ENCODE measurements around the gene SLC26A6. TPM values are rescaled to one million over a fixed set of nuclear protein-coding genes. Genes with fewer than 3 reads are reported as not detected.
A peak's percentile ranks its signal among the peaks of the same experiment; 100 is the strongest.

Gene SLC26A6, protein sequence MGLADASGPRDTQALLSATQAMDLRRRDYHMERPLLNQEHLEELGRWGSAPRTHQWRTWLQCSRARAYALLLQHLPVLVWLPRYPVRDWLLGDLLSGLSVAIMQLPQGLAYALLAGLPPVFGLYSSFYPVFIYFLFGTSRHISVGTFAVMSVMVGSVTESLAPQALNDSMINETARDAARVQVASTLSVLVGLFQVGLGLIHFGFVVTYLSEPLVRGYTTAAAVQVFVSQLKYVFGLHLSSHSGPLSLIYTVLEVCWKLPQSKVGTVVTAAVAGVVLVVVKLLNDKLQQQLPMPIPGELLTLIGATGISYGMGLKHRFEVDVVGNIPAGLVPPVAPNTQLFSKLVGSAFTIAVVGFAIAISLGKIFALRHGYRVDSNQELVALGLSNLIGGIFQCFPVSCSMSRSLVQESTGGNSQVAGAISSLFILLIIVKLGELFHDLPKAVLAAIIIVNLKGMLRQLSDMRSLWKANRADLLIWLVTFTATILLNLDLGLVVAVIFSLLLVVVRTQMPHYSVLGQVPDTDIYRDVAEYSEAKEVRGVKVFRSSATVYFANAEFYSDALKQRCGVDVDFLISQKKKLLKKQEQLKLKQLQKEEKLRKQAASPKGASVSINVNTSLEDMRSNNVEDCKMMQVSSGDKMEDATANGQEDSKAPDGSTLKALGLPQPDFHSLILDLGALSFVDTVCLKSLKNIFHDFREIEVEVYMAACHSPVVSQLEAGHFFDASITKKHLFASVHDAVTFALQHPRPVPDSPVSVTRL
- total RNA-seq (2022): 54.7 and 59.4 TPM in 2 replicates
- Bru-seq, nascent RNA: percentile 57 among the genes with signal in this experiment
- BruChase-seq, experiment 1, labeled RNA remaining after a 2-hour chase: percentile 75 among the genes with signal in this experiment
- percentile 80 among the genes with signal in this experiment for BruChase-seq, experiment 2, labeled RNA remaining after a 6-hour chase
- long read RNA-seq, transcript SLC26A6-207 (21 exons, 2,630 nt): major isoform, 19 of 72 reads
- long read RNA-seq, transcript SLC26A6-205 (21 exons, 2,589 nt): minor isoform, 14 of 72 reads
- long read RNA-seq, partial matches to known transcripts: 3 of 72 reads
- long read RNA-seq, other reads (novel, unspliced or antisense): 36 of 72 reads

DNA sequence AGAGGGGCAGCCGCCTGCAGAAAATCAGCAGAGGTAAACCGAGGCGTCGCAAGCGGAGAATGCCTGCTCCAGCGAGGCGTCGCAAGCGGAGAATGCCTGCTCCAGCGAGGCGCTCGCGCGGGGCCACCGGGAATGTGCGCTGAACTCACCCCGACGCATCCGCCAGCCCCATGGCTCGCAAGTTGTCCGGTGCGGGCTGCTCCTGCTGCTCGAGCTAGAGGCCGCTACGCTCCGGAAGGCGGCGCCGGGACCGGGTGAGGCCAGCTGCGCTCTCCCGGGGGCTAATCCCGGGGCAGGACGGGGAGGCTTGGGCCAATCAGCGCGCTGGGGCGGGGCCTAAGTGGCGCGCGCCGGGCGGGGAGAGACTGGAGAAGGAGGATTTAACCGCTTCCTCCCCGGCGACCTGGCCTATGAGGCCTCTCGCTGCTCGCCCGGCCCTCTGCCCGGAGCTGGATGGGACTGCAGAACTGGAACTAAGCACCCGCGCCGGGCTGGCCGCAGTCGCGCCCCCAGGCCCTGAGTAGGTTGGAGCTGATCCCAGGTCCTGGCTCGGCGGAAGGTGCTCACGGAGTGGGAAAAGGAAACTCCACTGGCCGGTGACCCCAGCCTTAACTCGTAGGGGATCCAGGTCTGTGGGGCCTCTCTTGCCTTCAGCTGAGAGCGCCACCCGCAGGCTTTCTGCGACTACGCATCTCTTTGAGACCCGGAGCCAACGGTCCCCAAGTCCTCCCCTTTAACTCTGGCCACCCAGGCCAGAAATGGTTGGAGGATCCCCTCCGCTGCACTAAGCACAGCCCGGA is at the start of gene SLC26A6:
Gene SLC26A6 (minus strand): TSS at position 240 of the 800 bp plus-strand sequence. CDS start 68 bp downstream, at position 172.
- H3K27me3 Mint-ChIP-seq (ENCODE audit: insufficient read depth, unreplicated experiment): no peaks in the 10 kb centered on the region
- peak within 1 kb of the TSS; percentile 59 for H3K27ac Mint-ChIP-seq (ENCODE audit: unreplicated experiment)
- no peaks in the 10 kb centered on the region for H3K9me3 Mint-ChIP-seq (ENCODE audit: unreplicated experiment)
- Histone ChIP-seq H3K4me3 (ENCODE audit: low read depth, low read length) (peak within 1 kb of the TSS; percentile 83), H3K4me1 (peaks cover 19% of the 10 kb centered on the region), H3K27me3 (replicated peaks; ENCODE audit: control insufficient read depth, insufficient read depth, low read length) (no peaks in the 10 kb centered on the region), H3K36me3 (ENCODE audit: control insufficient read depth, insufficient read depth, low read length) (peaks cover 2% of the 10 kb centered on the region; the same call in 1 of the 2 replicates), H3K9me3 (no peaks in the 10 kb centered on the region)
- TSS peak; percentile 58 for BruUV-seq (replicated peaks)
- peak within 1 kb of the TSS; percentile 78 for H3K4me3 Mint-ChIP-seq (ENCODE audit: unreplicated experiment)
- CTCF ChIA-PET: interaction anchor here (0.6 to 1.8 kb wide), 15 partner anchors 11 to 376 kb away, joined by 3 to 7 read pairs (median 4); partner anchors contain the start of genes CCDC51, CELSR3, NCKIPSD and PFKFB4
- peaks cover 34% of the 10 kb centered on the region for H3K36me3 Mint-ChIP-seq (ENCODE audit: insufficient read depth, unreplicated experiment)
- POLR2A ChIA-PET: interaction anchor here (0.6 to 1.7 kb wide), 5 partner anchors 27 to 283 kb away, joined by 3 to 5 read pairs (median 4); partner anchors contain the start of genes CELSR3 and NCKIPSD
- H3K4me1 Mint-ChIP-seq (ENCODE audit: low read depth, unreplicated experiment): peaks cover 21% of the 10 kb centered on the region
- intact Hi-C loops (cut with micrococcal nuclease; ENCODE audit: unreplicated experiment): loop anchor here (1.0 to 2.0 kb wide), 4 partner anchors 17 to 77 kb away; partner anchors contain the start of gene UQCRC1
- TF ChIP-seq, protein P1, sequence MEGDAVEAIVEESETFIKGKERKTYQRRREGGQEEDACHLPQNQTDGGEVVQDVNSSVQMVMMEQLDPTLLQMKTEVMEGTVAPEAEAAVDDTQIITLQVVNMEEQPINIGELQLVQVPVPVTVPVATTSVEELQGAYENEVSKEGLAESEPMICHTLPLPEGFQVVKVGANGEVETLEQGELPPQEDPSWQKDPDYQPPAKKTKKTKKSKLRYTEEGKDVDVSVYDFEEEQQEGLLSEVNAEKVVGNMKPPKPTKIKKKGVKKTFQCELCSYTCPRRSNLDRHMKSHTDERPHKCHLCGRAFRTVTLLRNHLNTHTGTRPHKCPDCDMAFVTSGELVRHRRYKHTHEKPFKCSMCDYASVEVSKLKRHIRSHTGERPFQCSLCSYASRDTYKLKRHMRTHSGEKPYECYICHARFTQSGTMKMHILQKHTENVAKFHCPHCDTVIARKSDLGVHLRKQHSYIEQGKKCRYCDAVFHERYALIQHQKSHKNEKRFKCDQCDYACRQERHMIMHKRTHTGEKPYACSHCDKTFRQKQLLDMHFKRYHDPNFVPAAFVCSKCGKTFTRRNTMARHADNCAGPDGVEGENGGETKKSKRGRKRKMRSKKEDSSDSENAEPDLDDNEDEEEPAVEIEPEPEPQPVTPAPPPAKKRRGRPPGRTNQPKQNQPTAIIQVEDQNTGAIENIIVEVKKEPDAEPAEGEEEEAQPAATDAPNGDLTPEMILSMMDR (IDR thresholded peaks at IDR 0.05; ENCODE audit: insufficient read depth in 1 of 2, low read depth in 1 of 2, low read length in 1 of 2, severe bottlenecking in 1 of 2, unreplicated experiment in 1 of 2): peak in 1 of 2 experiments; percentile 43
- DNase-seq: peak; percentile 96 to 98

DNA sequence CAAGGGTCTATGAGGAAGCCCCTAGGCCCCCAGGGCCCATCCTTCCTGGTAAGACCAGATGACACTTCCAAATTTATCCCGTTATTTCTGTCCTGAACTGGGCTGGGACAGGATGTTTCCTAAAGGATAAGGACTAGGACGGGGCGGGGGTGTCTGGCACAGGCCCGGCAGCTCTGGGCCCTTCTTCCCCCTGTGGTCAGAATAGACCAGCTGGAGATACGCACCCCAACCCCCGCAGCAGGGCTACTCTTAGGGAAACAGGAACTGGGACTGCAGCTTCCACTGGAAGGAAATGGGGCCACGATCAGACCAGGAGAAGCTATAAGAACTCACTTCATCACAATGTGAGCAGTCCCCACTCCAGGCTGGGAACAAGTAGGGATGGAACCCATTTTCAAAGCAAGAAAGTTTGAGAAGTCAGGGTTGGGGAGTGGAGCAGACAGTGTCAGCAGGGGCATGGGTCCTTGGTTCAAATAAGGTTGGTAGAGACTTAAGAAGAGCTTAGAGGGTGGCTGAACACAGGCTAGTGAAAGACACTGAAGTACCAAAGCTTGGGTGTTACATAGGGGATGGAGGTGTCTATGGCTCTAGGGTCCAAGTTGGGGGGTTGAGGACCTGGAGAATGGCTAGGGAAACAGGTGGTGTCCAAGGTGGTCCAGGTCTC is 49.4 kb upstream of the SLC26A6 start:
- TF ChIP-seq, protein P1 (IDR thresholded peaks at IDR 0.05; ENCODE audit: insufficient read depth in 1 of 2, low read depth in 1 of 2, low read length in 1 of 2, severe bottlenecking in 1 of 2, unreplicated experiment in 1 of 2): no peak
- Mint-ChIP-seq H3K4me1 (ENCODE audit: low read depth, unreplicated experiment) (peaks cover 14% of the 10 kb centered on the region), H3K36me3 (ENCODE audit: insufficient read depth, unreplicated experiment) (peaks cover 68% of the 10 kb centered on the region)

More for the DNA sequence above, 49.4 kb upstream of the SLC26A6 start:
- no TSS peak for BruUV-seq (replicated peaks)
- Mint-ChIP-seq H3K4me3 (ENCODE audit: unreplicated experiment) (peak overlapping the region; percentile 86), H3K9me3 (ENCODE audit: unreplicated experiment) (no peaks in the 10 kb centered on the region), H3K27ac (ENCODE audit: unreplicated experiment) (peak overlapping the region; percentile 84), H3K27me3 (ENCODE audit: insufficient read depth, unreplicated experiment) (no peaks in the 10 kb centered on the region)
- intact Hi-C loops (cut with micrococcal nuclease; ENCODE audit: unreplicated experiment): loop anchor here (10.0 kb wide), 1 partner anchor 270 kb away; no protein-coding TSS in a partner anchor
- Histone ChIP-seq H3K27me3 (replicated peaks; ENCODE audit: control insufficient read depth, insufficient read depth, low read length) (no peaks in the 10 kb centered on the region), H3K36me3 (ENCODE audit: control insufficient read depth, insufficient read depth, low read length) (peaks cover 9% of the 10 kb centered on the region), H3K9me3 (no peaks in the 10 kb centered on the region), H3K4me3 (ENCODE audit: low read depth, low read length) (peak overlapping the region; percentile 55), H3K4me1 (peaks cover 7% of the 10 kb centered on the region)
- POLR2A ChIA-PET: interaction anchor here (0.6 kb wide), 1 partner anchor 411 kb away, joined by 5 read pairs; no protein-coding TSS in a partner anchor
- CTCF ChIA-PET: interaction anchor here (0.6 to 1.2 kb wide), 4 partner anchors 10 to 444 kb away, joined by 3 read pairs; partner anchors contain the start of genes WDR6 and ZNF589
- DNase-seq: no peak
